HEK293 (cell line): ENCODE results near the gene CREBBP.
"Not testable (repeated sequence)": the region's sequence is repeated elsewhere in the genome, so short reads cannot be mapped to it uniquely, and the experiment has no call there.

Source experiments
- CTCF ChIA-PET: fragments of 350-600 bp; formaldehyde crosslinking; extraction: SDS; loops from one replicate; lab custom pipeline; 2021; ENCODE audit warnings: antibody characterized with exemption; lab: Yijun Ruan, JAX
- POLR2A ChIA-PET: fragments of 300-600 bp; formaldehyde crosslinking; extraction: SDS; loops from one replicate; lab custom pipeline; 2020; ENCODE audit warnings: antibody characterized with exemption, inconsistent platforms; lab: Yijun Ruan, JAX
- H3K27ac ChIP-seq: fragments of 200-500 bp; sonication (Bioruptor generic); 2 replicates; pipeline ENCODE4 v1.5.1; 2014; ENCODE audit warnings: low read depth, low read length, control low read depth, inconsistent platforms; ENCODE audit errors: extremely low read depth
- H3K36me3 ChIP-seq, 2 experiments: fragments of 200-500 bp in 1 of 2; sonication (Bioruptor generic) in 1 of 2; 1 replicate in 1 of 2; 2 replicates in 1 of 2; pipeline ENCODE4 v1.5.1; 2014 to 2017; ENCODE audit warnings: inconsistent platforms in 2 of 2, low read length in 2 of 2; ENCODE audit not compliant: control insufficient read depth in 2 of 2, insufficient read depth in 1 of 2
- H3K4me1 ChIP-seq: fragments of 200-500 bp; sonication (Bioruptor generic); 2 replicates; pipeline ENCODE4 v1.5.1; 2014; ENCODE audit warnings: mild to moderate bottlenecking, low read length, inconsistent platforms; ENCODE audit not compliant: control insufficient read depth, insufficient read depth
- H3K4me3 ChIP-seq: 2 replicates; pipeline ENCODE4 v1.5.1; 2011; ENCODE audit warnings: low read depth, mild to moderate bottlenecking, control low read depth, low read length, moderate library complexity
- H3K9me3 ChIP-seq: fragments of 200-500 bp; sonication (Bioruptor generic); 2 replicates; pipeline ENCODE4 v1.5.1; 2014; ENCODE audit warnings: low read depth, low read length, inconsistent platforms; ENCODE audit not compliant: control insufficient read depth, insufficient read depth
- KLF8 ChIP-seq: fragments of 450-650 bp; formaldehyde crosslinking; IDR thresholded peaks from 2 replicates; pipeline ENCODE4 v1.5.1; 2016; ENCODE audit warnings: missing biosample characterization, missing genetic modification characterization
- SALL2 ChIP-seq: fragments of 450-650 bp; formaldehyde crosslinking; IDR thresholded peaks from 2 replicates; pipeline ENCODE4 v1.5.0; 2017; ENCODE audit warnings: missing biosample characterization, mild to moderate bottlenecking, missing genetic modification characterization, borderline replicate concordance
- ZFP3 ChIP-seq: fragments of 450-650 bp; formaldehyde crosslinking; IDR thresholded peaks from 2 replicates; pipeline ENCODE4 v1.5.1; 2016; ENCODE audit warnings: low read depth, missing biosample characterization, missing genetic modification characterization
- ZNF121 ChIP-seq: fragments of 450-650 bp; formaldehyde crosslinking; IDR thresholded peaks from 2 replicates; pipeline ENCODE4 v1.5.1; 2016; ENCODE audit warnings: missing biosample characterization, missing genetic modification characterization
- ZNF140 ChIP-seq: fragments of 450-650 bp; formaldehyde crosslinking; IDR thresholded peaks from 2 replicates; pipeline ENCODE4 v1.5.1; 2016; ENCODE audit warnings: missing biosample characterization, missing genetic modification characterization
- ZNF146 ChIP-seq: fragments of 450-650 bp; formaldehyde crosslinking; IDR thresholded peaks from 2 replicates; pipeline ENCODE4 v1.5.1; 2016; ENCODE audit warnings: missing biosample characterization, missing genetic modification characterization
- ZNF2 ChIP-seq: fragments of 450-650 bp; formaldehyde crosslinking; IDR thresholded peaks from 2 replicates; pipeline ENCODE4 v1.5.1; 2016; ENCODE audit warnings: missing biosample characterization, missing genetic modification characterization
- ZNF23 ChIP-seq: fragments of 450-650 bp; formaldehyde crosslinking; IDR thresholded peaks from 2 replicates; pipeline ENCODE4 v1.5.1; 2016; ENCODE audit warnings: missing biosample characterization, missing genetic modification characterization, borderline replicate concordance
- ZNF239 ChIP-seq: fragments of 450-650 bp; formaldehyde crosslinking; IDR thresholded peaks from 2 replicates; pipeline ENCODE4 v1.5.1; 2016; ENCODE audit warnings: missing biosample characterization, missing genetic modification characterization
- ZNF341 ChIP-seq: fragments of 450-650 bp; formaldehyde crosslinking; IDR thresholded peaks from 2 replicates; pipeline ENCODE4; 2016; ENCODE audit warnings: low read depth, missing biosample characterization, missing genetic modification characterization
- ZNF426 ChIP-seq: fragments of 450-650 bp; formaldehyde crosslinking; IDR thresholded peaks from 2 replicates; pipeline ENCODE4 v1.5.1; 2017; ENCODE audit warnings: missing biosample characterization, missing genetic modification characterization, mild to moderate bottlenecking, inconsistent platforms, moderate library complexity
- ZNF555 ChIP-seq: fragments of 450-650 bp; formaldehyde crosslinking; conservative IDR thresholded peaks from 2 replicates; pipeline ENCODE4 v1.5.1; 2017; ENCODE audit warnings: missing biosample characterization, mild to moderate bottlenecking, missing genetic modification characterization, inconsistent platforms
- ZNF558 ChIP-seq: fragments of 450-650 bp; formaldehyde crosslinking; IDR thresholded peaks from 2 replicates; pipeline ENCODE4 v1.5.1; 2016; ENCODE audit warnings: missing biosample characterization, missing genetic modification characterization
- ZNF707 ChIP-seq: fragments of 450-650 bp; formaldehyde crosslinking; IDR thresholded peaks from 2 replicates; pipeline ENCODE4 v1.5.1; 2016; ENCODE audit warnings: missing biosample characterization, missing genetic modification characterization
- TF ChIP-seq, protein P1 (sequence below): fragments of 450-650 bp; formaldehyde crosslinking; IDR thresholded peaks from 2 replicates; pipeline ENCODE4 v1.5.1; 2016; ENCODE audit warnings: missing biosample characterization, missing genetic modification characterization

Gene CREBBP

DNA sequence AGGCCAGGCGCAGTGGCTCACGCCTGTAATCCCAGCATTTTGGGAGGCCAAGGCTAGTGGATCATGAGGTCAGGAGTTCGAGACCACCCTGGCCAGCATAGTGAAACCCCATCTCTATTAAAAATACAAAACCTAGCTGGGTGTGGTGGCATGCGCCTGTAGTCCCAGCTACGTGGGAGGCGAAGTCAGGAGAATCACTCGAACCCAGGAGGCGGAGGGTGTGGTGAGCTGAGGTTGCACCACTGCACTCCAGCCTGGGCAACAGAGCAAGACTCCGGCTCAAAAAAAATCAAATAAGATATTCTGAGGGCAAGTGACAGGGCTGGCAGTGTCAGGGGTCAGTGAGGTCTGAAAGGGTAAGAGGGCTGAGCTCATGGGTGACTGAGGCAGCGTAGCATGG lies 166.1 kb downstream of the CREBBP start:
- H3K4me3 ChIP-seq, H3K9me3 ChIP-seq, H3K27ac ChIP-seq, H3K4me1 ChIP-seq: not testable (repeated sequence)
- H3K36me3 ChIP-seq: peaks cover 4 to 35% of the 10 kb centered on the region in 2 experiments; a peak in 2 of 3 replicates
- POLR2A ChIA-PET: interaction anchor here (0.5 kb wide), 1 partner anchor 1110 kb away, joined by 4 read pairs; no protein-coding TSS in a partner anchor
- TF ChIP-seq ZNF121: peak; percentile 85
- TF ChIP-seq, all 188 proteins: peak for 1; not testable (repeated sequence) for 187
- CTCF ChIA-PET: interaction anchor here (3.8 kb wide), 1 partner anchor 23 kb away, joined by 16 read pairs; no protein-coding TSS in a partner anchor

DNA sequence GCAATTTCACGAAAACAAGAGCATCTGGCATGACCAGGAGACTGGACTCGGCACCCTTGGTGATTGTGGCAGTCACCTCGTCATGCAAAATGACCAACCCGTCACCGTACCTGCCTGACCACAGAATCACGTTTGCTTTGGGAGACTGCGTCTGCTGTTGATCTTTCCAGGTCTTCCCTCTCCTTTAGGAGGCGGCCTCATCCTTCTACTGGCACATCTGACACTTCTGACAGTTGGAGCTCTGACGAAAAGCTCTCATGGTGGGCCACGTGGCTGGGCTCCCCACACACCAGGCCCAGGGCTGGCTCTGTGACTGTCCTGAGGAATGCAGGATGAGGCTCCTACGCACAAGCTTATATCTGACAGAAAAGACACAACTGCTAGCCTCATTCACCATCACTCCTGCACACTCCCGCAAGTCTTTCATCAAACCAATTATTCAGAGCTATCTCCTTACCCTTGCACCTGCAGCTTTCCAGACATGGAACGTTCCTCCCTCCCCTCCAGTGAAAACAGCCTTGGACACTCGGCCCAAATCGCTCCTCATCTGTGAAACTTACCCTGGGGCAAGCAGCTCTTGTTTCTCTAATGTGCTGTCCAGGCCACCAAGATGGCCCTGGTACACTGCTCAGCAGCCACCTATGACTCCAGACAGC lies 166.8 kb downstream of the CREBBP start:
- POLR2A ChIA-PET: no interaction called here
- no peak overlapping the region for H3K4me3 ChIP-seq
- no peaks in the 10 kb centered on the region for H3K4me1 ChIP-seq
- CTCF ChIA-PET: interaction anchor here (3.8 kb wide), 1 partner anchor 23 kb away, joined by 16 read pairs; no protein-coding TSS in a partner anchor
- H3K9me3 ChIP-seq: no peaks in the 10 kb centered on the region
- H3K36me3 ChIP-seq: peaks cover 4 to 38% of the 10 kb centered on the region in 2 experiments; a peak in 2 of 3 replicates
- TF ChIP-seq KLF8 (tag by site-specific recombination) (no peak), ZNF558 (tag by site-specific recombination) (no peak), ZNF707 (tag by site-specific recombination) (no peak), SALL2 (tag by site-specific recombination) (no peak), ZNF239 (tag by site-specific recombination) (no peak), ZNF146 (no peak), ZNF2 (tag by site-specific recombination) (no peak), ZFP3 (tag by site-specific recombination) (no peak), ZNF23 (tag by site-specific recombination) (no peak), ZNF140 (tag by site-specific recombination) (no peak)
- H3K27ac ChIP-seq: peak overlapping the region; percentile 21; the same call in 1 of the 2 replicates

DNA sequence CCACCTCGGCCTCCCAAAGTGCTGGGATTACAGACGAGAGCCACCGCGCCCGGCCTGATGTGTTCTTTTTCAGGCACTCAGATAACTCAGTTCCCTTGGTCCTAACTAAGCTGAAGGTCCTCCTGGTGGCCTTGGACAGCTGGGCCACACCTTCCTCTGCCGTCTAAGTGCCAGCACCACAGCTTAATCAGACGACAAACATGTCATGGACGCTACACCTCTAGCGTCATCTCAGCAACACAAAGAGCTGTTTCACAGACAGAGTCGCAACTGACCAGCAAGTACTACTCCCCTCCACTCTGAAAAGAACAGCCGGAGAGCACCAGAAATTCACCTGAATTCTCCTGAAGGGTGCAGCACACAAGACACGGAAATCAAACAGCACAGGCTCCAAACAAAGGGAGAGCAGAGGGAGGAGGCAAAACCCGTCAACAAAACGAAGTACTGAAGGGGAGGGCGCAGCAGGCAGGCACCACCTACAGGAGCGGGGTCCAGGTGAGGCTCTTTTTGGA lies 167.6 kb downstream of the CREBBP start:
- Histone ChIP-seq H3K4me3 (no peak overlapping the region), H3K36me3 (peaks cover 4 to 38% of the 10 kb centered on the region in 2 experiments; a peak in 2 of 3 replicates), H3K27ac (peak overlapping the region; percentile 7; the same call in 1 of the 2 replicates), H3K4me1 (no peaks in the 10 kb centered on the region), H3K9me3 (no peaks in the 10 kb centered on the region)
- TF ChIP-seq ZNF426 (tag by site-specific recombination) (no peak), ZNF555 (tag by site-specific recombination) (no peak), ZNF341 (tag by site-specific recombination) (peak; percentile 68)
- TF ChIP-seq, protein P1, sequence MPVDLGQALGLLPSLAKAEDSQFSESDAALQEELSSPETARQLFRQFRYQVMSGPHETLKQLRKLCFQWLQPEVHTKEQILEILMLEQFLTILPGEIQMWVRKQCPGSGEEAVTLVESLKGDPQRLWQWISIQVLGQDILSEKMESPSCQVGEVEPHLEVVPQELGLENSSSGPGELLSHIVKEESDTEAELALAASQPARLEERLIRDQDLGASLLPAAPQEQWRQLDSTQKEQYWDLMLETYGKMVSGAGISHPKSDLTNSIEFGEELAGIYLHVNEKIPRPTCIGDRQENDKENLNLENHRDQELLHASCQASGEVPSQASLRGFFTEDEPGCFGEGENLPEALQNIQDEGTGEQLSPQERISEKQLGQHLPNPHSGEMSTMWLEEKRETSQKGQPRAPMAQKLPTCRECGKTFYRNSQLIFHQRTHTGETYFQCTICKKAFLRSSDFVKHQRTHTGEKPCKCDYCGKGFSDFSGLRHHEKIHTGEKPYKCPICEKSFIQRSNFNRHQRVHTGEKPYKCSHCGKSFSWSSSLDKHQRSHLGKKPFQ (tag by site-specific recombination): no peak
- CTCF ChIA-PET: interaction anchor here (3.8 kb wide), 1 partner anchor 22 kb away, joined by 16 read pairs; no protein-coding TSS in a partner anchor
- POLR2A ChIA-PET: no interaction called here
